HL-60 (cell line): ENCODE results near the gene CSNK1A1.

Source experiments
- REST ChIP-seq: IDR thresholded peaks from 2 replicates; pipeline ENCODE4 v1.6.1; 2012; ENCODE audit warnings: low read depth; ENCODE audit not compliant: insufficient replicate concordance
- TF ChIP-seq, protein P1 (sequence below): IDR thresholded peaks from one replicate; pipeline ENCODE4 v1.5.1; 2011; ENCODE audit warnings: low read length, control low read depth, inconsistent platforms; ENCODE audit not compliant: insufficient read depth

GRCh38 chr5:149493316-149493715 lies 57.9 kb downstream of the CSNK1A1 start:
- no peak for TF ChIP-seq REST
- TF ChIP-seq, protein P1, sequence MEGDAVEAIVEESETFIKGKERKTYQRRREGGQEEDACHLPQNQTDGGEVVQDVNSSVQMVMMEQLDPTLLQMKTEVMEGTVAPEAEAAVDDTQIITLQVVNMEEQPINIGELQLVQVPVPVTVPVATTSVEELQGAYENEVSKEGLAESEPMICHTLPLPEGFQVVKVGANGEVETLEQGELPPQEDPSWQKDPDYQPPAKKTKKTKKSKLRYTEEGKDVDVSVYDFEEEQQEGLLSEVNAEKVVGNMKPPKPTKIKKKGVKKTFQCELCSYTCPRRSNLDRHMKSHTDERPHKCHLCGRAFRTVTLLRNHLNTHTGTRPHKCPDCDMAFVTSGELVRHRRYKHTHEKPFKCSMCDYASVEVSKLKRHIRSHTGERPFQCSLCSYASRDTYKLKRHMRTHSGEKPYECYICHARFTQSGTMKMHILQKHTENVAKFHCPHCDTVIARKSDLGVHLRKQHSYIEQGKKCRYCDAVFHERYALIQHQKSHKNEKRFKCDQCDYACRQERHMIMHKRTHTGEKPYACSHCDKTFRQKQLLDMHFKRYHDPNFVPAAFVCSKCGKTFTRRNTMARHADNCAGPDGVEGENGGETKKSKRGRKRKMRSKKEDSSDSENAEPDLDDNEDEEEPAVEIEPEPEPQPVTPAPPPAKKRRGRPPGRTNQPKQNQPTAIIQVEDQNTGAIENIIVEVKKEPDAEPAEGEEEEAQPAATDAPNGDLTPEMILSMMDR = no peak
